OCI-LY7 (cell line): ENCODE data around the gene IQSEC1. TPM values are rescaled to one million over a fixed set of nuclear protein-coding genes. Genes with fewer than 3 reads are reported as not detected.
A peak's percentile ranks its signal among the peaks of the same experiment; 100 is the strongest.

ENCODE experiments used
- BruUV-seq: library from RNA; stranded (reverse); fragments of 400-500 nt; replicated peaks from 2 replicates; lab custom pipeline; 2021; lab: Mats Ljungman, UMichigan
- CTCF ChIA-PET: fragments of 300-600 bp; sonication (Branson Sonifier 250); formaldehyde crosslinking; loops from one replicate; lab custom pipeline; 2022; ENCODE audit warnings: antibody characterized with exemption; ENCODE audit not compliant: unreplicated experiment; lab: Charles Lee
- POLR2A ChIA-PET: fragments of 300-600 bp; sonication (Branson Sonifier 250); formaldehyde crosslinking; loops from one replicate; lab custom pipeline; 2022; ENCODE audit warnings: antibody characterized with exemption; lab: Charles Lee
- DNase-seq: peaks from one replicate; pipeline ENCODE4 v3.0.0-alpha.2; 2015; ENCODE audit warnings: low spot score
- H2AFZ ChIP-seq: fragments of 200-600 bp; sonication (generic), shearing (Covaris generic); 2 replicates; pipeline ENCODE4 v1.6.1; 2014; ENCODE audit warnings: mild to moderate bottlenecking, antibody characterized with exemption, low read length, moderate library complexity
- H3K27ac ChIP-seq: fragments of 200-600 bp; sonication (generic); 2 replicates; pipeline ENCODE4 v1.5.1; 2014; ENCODE audit warnings: mixed run types, low read depth, mild to moderate bottlenecking, moderate library complexity, low read length, inconsistent platforms; ENCODE audit not compliant: poor library complexity, severe bottlenecking
- H3K36me3 ChIP-seq: fragments of 200-600 bp; sonication (generic); 2 replicates; pipeline ENCODE4 v1.6.1; 2014; ENCODE audit warnings: mild to moderate bottlenecking, antibody characterized with exemption, low read length, moderate library complexity, mixed read lengths; ENCODE audit not compliant: insufficient read depth
- H3K4me1 ChIP-seq: fragments of 200-600 bp; sonication (generic); 2 replicates; pipeline ENCODE4 v1.5.1; 2014; ENCODE audit warnings: mild to moderate bottlenecking, low read length; ENCODE audit not compliant: insufficient read depth, poor library complexity, severe bottlenecking
- H3K4me2 ChIP-seq: fragments of 200-600 bp; sonication (generic); 2 replicates; pipeline ENCODE4 v1.6.1; 2014; ENCODE audit warnings: mild to moderate bottlenecking, low read length
- H3K4me3 ChIP-seq: fragments of 200-600 bp; sonication (generic); 2 replicates; pipeline ENCODE4 v1.5.1; 2014; ENCODE audit warnings: mild to moderate bottlenecking, low read depth, low read length; ENCODE audit not compliant: poor library complexity, severe bottlenecking
- H3K79me2 ChIP-seq: fragments of 200-600 bp; sonication (generic); 2 replicates; pipeline ENCODE4 v1.6.1; 2016; ENCODE audit warnings: low read depth, mild to moderate bottlenecking, low read length, moderate library complexity, mixed read lengths; ENCODE audit not compliant: insufficient read depth
- H3K9me2 ChIP-seq: fragments of 200-600 bp; sonication (generic); 2 replicates; pipeline ENCODE4 v1.6.1; 2016; ENCODE audit warnings: mild to moderate bottlenecking, low read length, mixed read lengths; ENCODE audit not compliant: insufficient read depth
- H3K9me3 ChIP-seq: fragments of 200-600 bp; sonication (generic); 2 replicates; pipeline ENCODE4 v1.6.1; 2014; ENCODE audit warnings: mild to moderate bottlenecking, mixed run types, low read length, mixed read lengths
- H4K20me1 ChIP-seq: fragments of 200-600 bp; sonication (generic); 2 replicates; pipeline ENCODE4 v1.6.1; 2014; ENCODE audit warnings: mild to moderate bottlenecking, antibody characterized with exemption, low read length, moderate library complexity, mixed read lengths; ENCODE audit not compliant: insufficient read depth
- EZH2phosphoT487 ChIP-seq: fragments of 200-600 bp; sonication (generic); IDR thresholded peaks from 2 replicates; pipeline ENCODE4 v1.6.1; 2018; ENCODE audit warnings: low read depth, borderline replicate concordance, mild to moderate bottlenecking, mixed run types, antibody characterized with exemption, low read length, moderate library complexity, mixed read lengths
- intact Hi-C: fragments of 100-400 bp; cut with micrococcal nuclease; formaldehyde crosslinking; loops from one replicate; pipeline ENCODE4 v1.10.0; 2022; ENCODE audit not compliant: unreplicated experiment
- total RNA-seq, 2 experiments: library from RNA; depleted of rRNA in 1 of 2; stranded (reverse); fragments of >200 nt in 1 of 2; shearing (Covaris generic) in 1 of 2; gene quantifications; 2 replicates each; pipeline ENCODE4 v1.2.3, GENCODE V29; 2014 to 2022
- TF ChIP-seq, protein P1 (sequence below): fragments of 200-600 bp; sonication (generic); conservative IDR thresholded peaks from 2 replicates; pipeline ENCODE4 v1.5.1; 2014; ENCODE audit warnings: mild to moderate bottlenecking, antibody characterized with exemption, low read length, moderate library complexity, mixed read lengths

IQSEC1 gene
- total RNA-seq, 2 experiments from 2014 or later, result 25.2 to 70.1 TPM

GRCh38 chr3:13004376-13004775, 68.9 kb downstream of the IQSEC1 start:
- intact Hi-C loops, result no loop called here
- peak overlapping the region; percentile 61 for H3K4me2 ChIP-seq
- no peaks in the 10 kb centered on the region for H4K20me1 ChIP-seq
- peaks cover 38% of the 10 kb centered on the region for H3K36me3 ChIP-seq
- TF ChIP-seq EZH2phosphoT487, result no peak
- TF ChIP-seq, protein P1, sequence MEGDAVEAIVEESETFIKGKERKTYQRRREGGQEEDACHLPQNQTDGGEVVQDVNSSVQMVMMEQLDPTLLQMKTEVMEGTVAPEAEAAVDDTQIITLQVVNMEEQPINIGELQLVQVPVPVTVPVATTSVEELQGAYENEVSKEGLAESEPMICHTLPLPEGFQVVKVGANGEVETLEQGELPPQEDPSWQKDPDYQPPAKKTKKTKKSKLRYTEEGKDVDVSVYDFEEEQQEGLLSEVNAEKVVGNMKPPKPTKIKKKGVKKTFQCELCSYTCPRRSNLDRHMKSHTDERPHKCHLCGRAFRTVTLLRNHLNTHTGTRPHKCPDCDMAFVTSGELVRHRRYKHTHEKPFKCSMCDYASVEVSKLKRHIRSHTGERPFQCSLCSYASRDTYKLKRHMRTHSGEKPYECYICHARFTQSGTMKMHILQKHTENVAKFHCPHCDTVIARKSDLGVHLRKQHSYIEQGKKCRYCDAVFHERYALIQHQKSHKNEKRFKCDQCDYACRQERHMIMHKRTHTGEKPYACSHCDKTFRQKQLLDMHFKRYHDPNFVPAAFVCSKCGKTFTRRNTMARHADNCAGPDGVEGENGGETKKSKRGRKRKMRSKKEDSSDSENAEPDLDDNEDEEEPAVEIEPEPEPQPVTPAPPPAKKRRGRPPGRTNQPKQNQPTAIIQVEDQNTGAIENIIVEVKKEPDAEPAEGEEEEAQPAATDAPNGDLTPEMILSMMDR, result no peak
- H3K9me2 ChIP-seq, result no peaks in the 10 kb centered on the region
- H3K4me1 ChIP-seq, result peaks cover 96% of the 10 kb centered on the region
- H3K79me2 ChIP-seq, result peaks cover 99% of the 10 kb centered on the region
- H3K4me3 ChIP-seq, result no peak overlapping the region
- no peak for DNase-seq
- H2AFZ ChIP-seq, result no peak overlapping the region
- ChIA-PET CTCF (interaction anchor here (1.7 kb wide), 1 partner anchor 15 kb away, joined by 8 read pairs; no protein-coding TSS in a partner anchor), POLR2A (interaction anchor here (0.6 to 2.0 kb wide), 6 partner anchors 8 to 410 kb away, joined by 3 to 13 read pairs (median 3); no protein-coding TSS in a partner anchor)
- BruUV-seq, result no TSS peak
- H3K9me3 ChIP-seq, result no peaks in the 10 kb centered on the region
- H3K27ac ChIP-seq, result peak overlapping the region; percentile 73

GRCh38 chr3:13003608-13004007, 69.6 kb downstream of the IQSEC1 start:
- intact Hi-C loops, result no loop called here
- Histone ChIP-seq H3K9me2 (no peaks in the 10 kb centered on the region), H3K4me3 (peak overlapping the region; percentile 47), H3K27ac (peak overlapping the region; percentile 73), H4K20me1 (no peaks in the 10 kb centered on the region), H3K4me2 (peak overlapping the region; percentile 61), H3K36me3 (peaks cover 33% of the 10 kb centered on the region), H2AFZ (no peak overlapping the region), H3K9me3 (no peaks in the 10 kb centered on the region), H3K79me2 (peaks cover 91% of the 10 kb centered on the region), H3K4me1 (peaks cover 96% of the 10 kb centered on the region)
- ChIA-PET CTCF (interaction anchor here (1.7 kb wide), 1 partner anchor 14 kb away, joined by 8 read pairs; no protein-coding TSS in a partner anchor), POLR2A (interaction anchor here (0.6 to 1.7 kb wide), 4 partner anchors 9 to 90 kb away, joined by 3 to 13 read pairs (median 6); no protein-coding TSS in a partner anchor)
- BruUV-seq, result TSS peak; percentile 37
- DNase-seq, result no peak
- TF ChIP-seq, protein P1, result no peak
- no peak for TF ChIP-seq EZH2phosphoT487
